Nephron progenitor cell (in vitro differentiated cells): ENCODE data around the gene TMEM271.
"Not testable (repeated sequence)": the region's sequence is repeated elsewhere in the genome, so short reads cannot be mapped to it uniquely, and the experiment has no call there.

Experiments used
- DNase-seq: peaks from one replicate; pipeline ENCODE4 v3.0.0; 2021
- H3K27ac Mint-ChIP-seq: 2 replicates; pipeline ENCODE4 v1.8.0; 2021; ENCODE audit warnings: mild to moderate bottlenecking, moderate library complexity, mixed read lengths
- H3K27me3 Mint-ChIP-seq: 2 replicates; pipeline ENCODE4 v1.8.0; 2021; ENCODE audit warnings: mild to moderate bottlenecking, low read depth, mixed read lengths; ENCODE audit not compliant: poor library complexity
- H3K36me3 Mint-ChIP-seq: 2 replicates; pipeline ENCODE4 v1.8.0; 2021; ENCODE audit warnings: low read depth, mixed read lengths
- H3K4me1 Mint-ChIP-seq: 2 replicates; pipeline ENCODE4 v1.8.0; 2021; ENCODE audit warnings: mixed read lengths
- H3K4me3 Mint-ChIP-seq: 2 replicates; pipeline ENCODE4 v1.8.0; 2021; ENCODE audit warnings: mild to moderate bottlenecking, moderate library complexity, mixed read lengths
- H3K9me3 Mint-ChIP-seq: 2 replicates; pipeline ENCODE4 v1.8.0; 2021; ENCODE audit warnings: mild to moderate bottlenecking, moderate library complexity, mixed read lengths
- TF ChIP-seq, protein P1 (sequence below): fragments of 200-600 bp; sonication (generic); IDR thresholded peaks from 2 replicates; pipeline ENCODE4 v1.5.0; 2021; ENCODE audit warnings: antibody characterized with exemption

TMEM271 gene

DNA sequence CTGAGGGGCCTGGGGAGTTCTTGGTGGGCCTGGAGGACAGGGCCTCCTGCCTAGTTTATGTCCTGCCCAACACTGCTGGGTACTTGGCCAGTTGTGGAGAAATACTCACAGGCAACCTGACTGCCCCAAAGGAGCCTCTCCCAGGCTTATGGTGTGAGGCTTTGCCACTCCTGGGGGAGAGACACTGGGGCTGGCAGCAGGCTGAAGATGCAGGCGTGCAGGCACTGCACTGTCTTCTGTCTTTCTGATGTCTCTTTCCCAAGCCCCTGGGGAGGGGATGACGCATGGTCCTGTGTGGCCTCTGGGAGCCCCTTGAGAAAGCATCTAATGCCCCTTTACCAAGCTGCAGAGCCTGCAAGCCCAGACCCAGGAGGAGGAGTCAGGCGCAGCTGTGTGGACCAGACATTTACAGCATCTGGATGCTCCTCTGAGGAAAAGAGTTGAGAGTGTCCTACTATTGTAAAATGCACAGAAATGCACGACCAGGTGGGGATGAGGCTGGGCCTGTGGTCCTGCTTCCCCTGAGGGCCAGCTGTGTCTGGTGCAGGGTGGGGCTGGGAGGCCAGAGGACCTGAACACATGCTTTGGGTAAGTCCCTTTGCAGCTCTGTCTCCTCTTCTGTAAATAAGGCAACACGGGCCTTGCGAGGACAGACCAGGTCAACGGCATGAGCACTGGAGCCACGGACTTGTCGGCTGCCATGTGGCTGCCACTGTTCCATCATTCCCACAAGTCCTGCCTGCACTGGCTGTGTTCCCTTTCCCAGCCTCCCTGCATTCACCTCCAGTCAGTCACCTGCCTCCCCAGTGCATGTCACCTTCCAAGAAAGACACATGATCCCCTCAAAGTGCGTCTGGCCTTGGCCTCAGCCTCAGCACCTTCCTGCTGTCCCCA lies 8.4 kb downstream of the TMEM271 start:
- H3K36me3 Mint-ChIP-seq = no peaks in the 10 kb centered on the region
- H3K4me1 Mint-ChIP-seq = no peaks in the 10 kb centered on the region
- peaks cover 51% of the 10 kb centered on the region for H3K27me3 Mint-ChIP-seq
- TF ChIP-seq, protein P1, sequence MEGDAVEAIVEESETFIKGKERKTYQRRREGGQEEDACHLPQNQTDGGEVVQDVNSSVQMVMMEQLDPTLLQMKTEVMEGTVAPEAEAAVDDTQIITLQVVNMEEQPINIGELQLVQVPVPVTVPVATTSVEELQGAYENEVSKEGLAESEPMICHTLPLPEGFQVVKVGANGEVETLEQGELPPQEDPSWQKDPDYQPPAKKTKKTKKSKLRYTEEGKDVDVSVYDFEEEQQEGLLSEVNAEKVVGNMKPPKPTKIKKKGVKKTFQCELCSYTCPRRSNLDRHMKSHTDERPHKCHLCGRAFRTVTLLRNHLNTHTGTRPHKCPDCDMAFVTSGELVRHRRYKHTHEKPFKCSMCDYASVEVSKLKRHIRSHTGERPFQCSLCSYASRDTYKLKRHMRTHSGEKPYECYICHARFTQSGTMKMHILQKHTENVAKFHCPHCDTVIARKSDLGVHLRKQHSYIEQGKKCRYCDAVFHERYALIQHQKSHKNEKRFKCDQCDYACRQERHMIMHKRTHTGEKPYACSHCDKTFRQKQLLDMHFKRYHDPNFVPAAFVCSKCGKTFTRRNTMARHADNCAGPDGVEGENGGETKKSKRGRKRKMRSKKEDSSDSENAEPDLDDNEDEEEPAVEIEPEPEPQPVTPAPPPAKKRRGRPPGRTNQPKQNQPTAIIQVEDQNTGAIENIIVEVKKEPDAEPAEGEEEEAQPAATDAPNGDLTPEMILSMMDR = no peak
- DNase-seq = no peak
- H3K9me3 Mint-ChIP-seq = peaks cover 57% of the 10 kb centered on the region
- no peak overlapping the region for H3K4me3 Mint-ChIP-seq
- no peak overlapping the region for H3K27ac Mint-ChIP-seq

DNA sequence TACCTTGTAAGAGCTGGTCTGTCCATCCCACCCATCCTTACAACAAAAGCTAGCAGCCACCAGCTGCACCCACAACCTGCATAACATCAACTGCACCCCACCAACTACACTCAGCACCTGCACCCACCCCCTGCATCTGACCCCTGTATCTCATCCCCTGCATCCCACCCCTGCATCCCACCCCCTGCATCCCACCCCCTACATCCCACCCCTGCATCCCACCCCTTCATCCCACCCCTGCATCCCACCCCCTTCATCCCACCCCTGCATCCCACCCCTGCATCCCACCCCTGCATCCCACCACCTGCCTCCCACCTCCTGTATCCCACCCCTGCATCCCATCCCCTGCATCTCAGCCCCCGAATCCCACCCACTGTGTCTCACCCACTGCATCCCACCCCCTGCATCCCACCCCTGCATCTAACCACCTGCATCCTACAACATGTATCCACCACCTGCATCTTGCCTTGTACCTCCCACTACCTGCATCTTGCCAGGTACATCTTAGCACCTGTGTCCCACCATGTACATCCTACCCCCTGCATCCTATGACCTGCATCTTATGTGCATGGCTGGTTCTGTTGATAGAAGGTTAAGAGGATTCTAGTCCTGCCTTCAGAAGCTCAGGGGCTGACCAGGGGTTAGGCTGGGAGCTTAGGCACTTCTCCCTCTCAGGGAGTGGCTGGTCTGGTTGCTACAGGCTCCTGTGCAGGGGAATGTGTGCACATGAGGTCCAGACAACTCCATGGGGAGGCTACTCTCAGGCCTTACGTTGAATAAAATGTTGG lies 9.4 kb downstream of the TMEM271 start:
- TF ChIP-seq, protein P1 = no peak
- peaks cover 56% of the 10 kb centered on the region for H3K9me3 Mint-ChIP-seq
- DNase-seq = no peak
- H3K4me1 Mint-ChIP-seq = no peaks in the 10 kb centered on the region
- no peaks in the 10 kb centered on the region for H3K36me3 Mint-ChIP-seq
- peaks cover 42% of the 10 kb centered on the region for H3K27me3 Mint-ChIP-seq
- H3K4me3 Mint-ChIP-seq = no peak overlapping the region
- H3K27ac Mint-ChIP-seq = no peak overlapping the region

DNA sequence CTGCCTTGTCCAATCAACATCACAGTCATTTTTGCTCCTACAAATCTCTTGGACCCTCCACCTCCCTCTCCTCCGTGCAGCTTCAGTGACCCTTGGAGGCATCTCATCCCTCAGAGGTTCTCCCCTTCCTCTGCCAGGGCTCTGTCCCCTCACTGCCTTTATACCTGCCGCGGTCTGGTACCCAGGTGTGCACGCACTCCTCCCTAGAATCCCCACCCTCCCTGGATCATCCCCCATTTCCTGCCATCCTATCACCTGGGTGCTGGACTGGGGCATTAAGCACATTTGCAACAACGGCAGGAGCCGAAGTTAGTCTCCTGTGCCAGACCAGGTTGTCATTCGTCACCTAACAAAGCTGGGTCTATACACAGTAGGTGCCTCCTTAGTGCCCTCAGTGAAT lies 10.1 kb downstream of the TMEM271 start:
- no peak overlapping the region for H3K4me3 Mint-ChIP-seq
- TF ChIP-seq, protein P1 = no peak
- no peak overlapping the region for H3K27ac Mint-ChIP-seq

DNA sequence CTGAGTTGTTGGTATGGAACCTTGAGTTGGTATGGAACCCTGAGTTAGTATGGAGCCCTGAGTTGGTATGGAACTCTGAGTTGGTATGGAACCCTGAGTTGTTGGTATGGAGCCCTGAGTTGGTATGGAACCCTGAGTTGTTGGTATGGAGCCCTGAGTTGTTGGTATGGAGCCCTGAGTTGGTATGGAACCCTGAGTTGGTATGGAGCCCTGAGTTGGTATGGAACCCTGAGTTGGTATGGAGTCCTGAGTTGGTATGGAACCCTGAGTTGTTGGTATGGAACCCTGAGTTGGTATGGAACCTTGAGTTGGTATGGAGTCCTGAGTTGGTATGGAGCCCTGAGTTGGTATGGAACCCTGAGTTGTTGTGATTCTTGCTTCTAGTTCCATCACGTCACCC lies 10.5 kb downstream of the TMEM271 start:
- not testable (repeated sequence) for H3K36me3 Mint-ChIP-seq, DNase-seq, H3K4me3 Mint-ChIP-seq, H3K4me1 Mint-ChIP-seq, H3K27ac Mint-ChIP-seq
- H3K27me3 Mint-ChIP-seq = peaks cover 34% of the 10 kb centered on the region
- peaks cover 49% of the 10 kb centered on the region for H3K9me3 Mint-ChIP-seq

More for the DNA sequence above, 10.1 kb downstream of the TMEM271 start:
- peaks cover 38% of the 10 kb centered on the region for H3K27me3 Mint-ChIP-seq
- H3K4me1 Mint-ChIP-seq = no peaks in the 10 kb centered on the region
- no peak for DNase-seq
- no peaks in the 10 kb centered on the region for H3K36me3 Mint-ChIP-seq
- H3K9me3 Mint-ChIP-seq = peaks cover 52% of the 10 kb centered on the region

DNA sequence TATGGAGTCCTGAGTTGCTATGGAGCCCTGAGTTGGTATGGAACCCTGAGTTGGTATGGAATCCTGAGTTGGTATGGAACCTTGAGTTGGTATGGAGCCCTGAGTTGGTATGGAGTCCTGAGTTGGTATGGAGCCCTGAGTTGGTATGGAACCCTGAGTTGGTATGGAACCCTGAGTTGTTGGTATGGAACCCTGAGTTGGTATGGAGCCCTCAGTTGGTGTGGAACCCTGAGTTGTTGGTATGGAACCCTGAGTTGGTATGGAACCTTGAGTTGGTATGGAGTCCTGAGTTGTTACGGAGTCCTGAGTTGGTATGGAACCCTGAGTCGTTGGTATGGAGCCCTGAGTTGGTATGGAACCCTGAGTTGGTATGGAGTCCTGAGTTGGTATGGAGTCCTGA lies 13.6 kb downstream of the TMEM271 start:
- peaks cover 10% of the 10 kb centered on the region for H3K27me3 Mint-ChIP-seq
- not testable (repeated sequence) for DNase-seq, H3K4me3 Mint-ChIP-seq, H3K4me1 Mint-ChIP-seq, H3K36me3 Mint-ChIP-seq, H3K27ac Mint-ChIP-seq
- H3K9me3 Mint-ChIP-seq = peaks cover 60% of the 10 kb centered on the region

DNA sequence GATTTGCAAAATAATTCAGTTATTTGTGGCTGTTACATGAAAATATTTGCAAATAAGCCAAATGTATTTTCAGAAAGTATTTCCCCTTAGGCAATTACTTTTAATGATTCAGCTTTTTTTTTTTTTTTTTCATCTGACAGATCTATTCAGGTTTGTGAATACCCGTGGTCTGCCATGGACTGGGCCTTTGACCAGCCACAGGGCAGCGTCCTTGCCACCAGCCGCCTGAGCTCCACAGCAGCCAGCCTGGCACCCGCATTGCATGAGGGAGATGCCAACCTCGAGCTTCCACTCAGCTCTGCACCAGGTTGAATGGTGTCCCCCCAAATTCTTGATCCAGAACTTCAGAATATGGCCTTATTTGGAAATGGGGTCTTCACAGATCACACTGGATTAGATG lies 14.7 kb downstream of the TMEM271 start:
- no peak overlapping the region for H3K27ac Mint-ChIP-seq
- H3K9me3 Mint-ChIP-seq = peaks cover 67% of the 10 kb centered on the region

More for the DNA sequence above, 14.7 kb downstream of the TMEM271 start:
- Mint-ChIP-seq H3K4me3 (no peak overlapping the region), H3K4me1 (no peaks in the 10 kb centered on the region), H3K27me3 (peaks cover 10% of the 10 kb centered on the region), H3K36me3 (no peaks in the 10 kb centered on the region)
- TF ChIP-seq, protein P1 = no peak
- DNase-seq = no peak
